ENCODE results near the gene AKAP11.

DNA sequence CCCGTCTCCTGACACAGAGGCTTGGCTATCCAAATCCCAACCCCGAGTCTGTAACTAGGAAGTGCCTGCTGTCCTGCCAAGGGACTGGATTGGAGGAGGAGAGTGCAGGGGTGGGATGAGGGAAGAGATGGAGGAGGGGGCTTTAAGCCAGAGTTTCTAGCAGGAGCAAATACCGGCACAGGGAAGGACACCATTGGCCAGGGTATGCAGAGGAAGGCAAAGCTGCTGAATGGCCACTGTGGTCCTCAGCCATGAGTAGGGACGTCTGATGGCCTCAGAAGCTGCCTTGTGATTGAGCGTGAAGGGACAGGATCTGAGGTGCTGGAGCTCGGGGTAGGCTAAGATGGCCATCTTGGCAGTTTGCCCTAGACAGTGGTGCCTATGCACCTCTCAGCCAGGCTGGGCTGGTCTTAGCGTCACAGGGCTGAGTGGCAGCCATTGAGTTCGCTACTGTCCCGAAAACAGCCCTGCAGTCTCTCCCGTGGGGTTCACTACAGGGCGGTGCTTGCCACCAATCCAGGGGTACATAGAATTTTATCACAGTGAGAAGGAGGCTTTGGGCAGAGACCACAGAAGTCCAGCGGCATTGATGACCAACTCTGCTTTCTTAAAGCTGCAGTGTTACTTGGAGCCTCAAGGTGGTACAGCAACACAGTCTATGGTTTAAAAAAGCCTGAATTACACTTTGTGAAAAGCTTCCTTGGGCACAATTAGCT, 61.8 kb downstream of the AKAP11 start:
- TF ChIP-seq CREB1 (IDR thresholded peaks at IDR 0.05) (no peak), CREB1 (CRISPR knock-in tag; IDR thresholded peaks at IDR 0.05) (no peak), MEF2A (IDR thresholded peaks at IDR 0.05; ENCODE audit: control insufficient read depth, low read depth, low read length) (no peak), E2F3 (CRISPR knock-in tag; IDR thresholded peaks at IDR 0.05) (no peak), FOXJ2 (tag; IDR thresholded peaks at IDR 0.05) (no peak), TEAD4 (IDR thresholded peaks at IDR 0.05; ENCODE audit: low read length) (no peak), TEAD4 (CRISPR knock-in tag; IDR thresholded peaks at IDR 0.05; ENCODE audit: borderline replicate concordance) (no peak)
- TF ChIP-seq, protein P1, sequence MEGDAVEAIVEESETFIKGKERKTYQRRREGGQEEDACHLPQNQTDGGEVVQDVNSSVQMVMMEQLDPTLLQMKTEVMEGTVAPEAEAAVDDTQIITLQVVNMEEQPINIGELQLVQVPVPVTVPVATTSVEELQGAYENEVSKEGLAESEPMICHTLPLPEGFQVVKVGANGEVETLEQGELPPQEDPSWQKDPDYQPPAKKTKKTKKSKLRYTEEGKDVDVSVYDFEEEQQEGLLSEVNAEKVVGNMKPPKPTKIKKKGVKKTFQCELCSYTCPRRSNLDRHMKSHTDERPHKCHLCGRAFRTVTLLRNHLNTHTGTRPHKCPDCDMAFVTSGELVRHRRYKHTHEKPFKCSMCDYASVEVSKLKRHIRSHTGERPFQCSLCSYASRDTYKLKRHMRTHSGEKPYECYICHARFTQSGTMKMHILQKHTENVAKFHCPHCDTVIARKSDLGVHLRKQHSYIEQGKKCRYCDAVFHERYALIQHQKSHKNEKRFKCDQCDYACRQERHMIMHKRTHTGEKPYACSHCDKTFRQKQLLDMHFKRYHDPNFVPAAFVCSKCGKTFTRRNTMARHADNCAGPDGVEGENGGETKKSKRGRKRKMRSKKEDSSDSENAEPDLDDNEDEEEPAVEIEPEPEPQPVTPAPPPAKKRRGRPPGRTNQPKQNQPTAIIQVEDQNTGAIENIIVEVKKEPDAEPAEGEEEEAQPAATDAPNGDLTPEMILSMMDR (IDR thresholded peaks at IDR 0.05 in 2 of 3, conservative IDR thresholded peaks at IDR 0.05 in 1 of 3; ENCODE audit: insufficient read depth in 2 of 3, low read depth in 1 of 3, low read length in 3 of 3), result peak; percentile 30 to 54 (median 50); a peak in 4 of 6 replicates
- TF ChIP-seq, protein P2, sequence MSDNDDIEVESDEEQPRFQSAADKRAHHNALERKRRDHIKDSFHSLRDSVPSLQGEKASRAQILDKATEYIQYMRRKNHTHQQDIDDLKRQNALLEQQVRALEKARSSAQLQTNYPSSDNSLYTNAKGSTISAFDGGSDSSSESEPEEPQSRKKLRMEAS (CRISPR knock-in tag; IDR thresholded peaks at IDR 0.05), result no peak
- TF ChIP-seq, protein P3, sequence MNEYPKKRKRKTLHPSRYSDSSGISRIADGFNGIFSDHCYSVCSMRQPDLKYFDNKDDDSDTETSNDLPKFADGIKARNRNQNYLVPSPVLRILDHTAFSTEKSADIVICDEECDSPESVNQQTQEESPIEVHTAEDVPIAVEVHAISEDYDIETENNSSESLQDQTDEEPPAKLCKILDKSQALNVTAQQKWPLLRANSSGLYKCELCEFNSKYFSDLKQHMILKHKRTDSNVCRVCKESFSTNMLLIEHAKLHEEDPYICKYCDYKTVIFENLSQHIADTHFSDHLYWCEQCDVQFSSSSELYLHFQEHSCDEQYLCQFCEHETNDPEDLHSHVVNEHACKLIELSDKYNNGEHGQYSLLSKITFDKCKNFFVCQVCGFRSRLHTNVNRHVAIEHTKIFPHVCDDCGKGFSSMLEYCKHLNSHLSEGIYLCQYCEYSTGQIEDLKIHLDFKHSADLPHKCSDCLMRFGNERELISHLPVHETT (CRISPR knock-in tag; conservative IDR thresholded peaks at IDR 0.05 in 1 of 2, IDR thresholded peaks at IDR 0.05 in 1 of 2), result no peak
- TF ChIP-seq, protein P4, sequence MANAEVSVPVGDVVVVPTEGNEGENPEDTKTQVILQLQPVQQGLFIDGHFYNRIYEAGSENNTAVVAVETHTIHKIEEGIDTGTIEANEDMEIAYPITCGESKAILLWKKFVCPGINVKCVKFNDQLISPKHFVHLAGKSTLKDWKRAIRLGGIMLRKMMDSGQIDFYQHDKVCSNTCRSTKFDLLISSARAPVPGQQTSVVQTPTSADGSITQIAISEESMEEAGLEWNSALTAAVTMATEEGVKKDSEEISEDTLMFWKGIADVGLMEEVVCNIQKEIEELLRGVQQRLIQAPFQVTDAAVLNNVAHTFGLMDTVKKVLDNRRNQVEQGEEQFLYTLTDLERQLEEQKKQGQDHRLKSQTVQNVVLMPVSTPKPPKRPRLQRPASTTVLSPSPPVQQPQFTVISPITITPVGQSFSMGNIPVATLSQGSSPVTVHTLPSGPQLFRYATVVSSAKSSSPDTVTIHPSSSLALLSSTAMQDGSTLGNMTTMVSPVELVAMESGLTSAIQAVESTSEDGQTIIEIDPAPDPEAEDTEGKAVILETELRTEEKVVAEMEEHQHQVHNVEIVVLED (CRISPR knock-in tag; IDR thresholded peaks at IDR 0.05), result no peak
- TF ChIP-seq, protein P5, sequence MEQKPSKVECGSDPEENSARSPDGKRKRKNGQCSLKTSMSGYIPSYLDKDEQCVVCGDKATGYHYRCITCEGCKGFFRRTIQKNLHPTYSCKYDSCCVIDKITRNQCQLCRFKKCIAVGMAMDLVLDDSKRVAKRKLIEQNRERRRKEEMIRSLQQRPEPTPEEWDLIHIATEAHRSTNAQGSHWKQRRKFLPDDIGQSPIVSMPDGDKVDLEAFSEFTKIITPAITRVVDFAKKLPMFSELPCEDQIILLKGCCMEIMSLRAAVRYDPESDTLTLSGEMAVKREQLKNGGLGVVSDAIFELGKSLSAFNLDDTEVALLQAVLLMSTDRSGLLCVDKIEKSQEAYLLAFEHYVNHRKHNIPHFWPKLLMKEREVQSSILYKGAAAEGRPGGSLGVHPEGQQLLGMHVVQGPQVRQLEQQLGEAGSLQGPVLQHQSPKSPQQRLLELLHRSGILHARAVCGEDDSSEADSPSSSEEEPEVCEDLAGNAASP (IDR thresholded peaks at IDR 0.05), result no peak
- TF ChIP-seq, protein P6, sequence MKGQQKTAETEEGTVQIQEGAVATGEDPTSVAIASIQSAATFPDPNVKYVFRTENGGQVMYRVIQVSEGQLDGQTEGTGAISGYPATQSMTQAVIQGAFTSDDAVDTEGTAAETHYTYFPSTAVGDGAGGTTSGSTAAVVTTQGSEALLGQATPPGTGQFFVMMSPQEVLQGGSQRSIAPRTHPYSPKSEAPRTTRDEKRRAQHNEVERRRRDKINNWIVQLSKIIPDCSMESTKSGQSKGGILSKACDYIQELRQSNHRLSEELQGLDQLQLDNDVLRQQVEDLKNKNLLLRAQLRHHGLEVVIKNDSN (CRISPR knock-in tag; IDR thresholded peaks at IDR 0.05), result no peak

Measured in K562 (cell line).